SK-N-SH (cell line): ENCODE measurements around the gene ABAT. TPM values are rescaled to one million over a fixed set of nuclear protein-coding genes. Genes with fewer than 3 reads are reported as not detected.
"Not testable (repeated sequence)": the region's sequence is repeated elsewhere in the genome, so short reads cannot be mapped to it uniquely, and the experiment has no call there.

Experiments used
- CTCF ChIA-PET: fragments of 300-600, 350-600 bp; formaldehyde crosslinking; extraction: SDS; loops from one replicate; lab custom pipeline; 2021; lab: Yijun Ruan, JAX
- POLR2A ChIA-PET: fragments of 350-600 bp; sonication (Branson Sonifier 250); formaldehyde crosslinking; extraction: SDS; loops from one replicate; lab custom pipeline; 2020; ENCODE audit warnings: antibody characterized with exemption, inconsistent platforms; lab: Yijun Ruan, JAX
- DNase-seq: peaks from one replicate; pipeline ENCODE4 v3.0.0; 2012
- H2AFZ ChIP-seq: fragments of 200-600 bp; sonication (generic); 2 replicates; pipeline ENCODE4 v1.8.1; 2016; ENCODE audit warnings: antibody characterized with exemption, mild to moderate bottlenecking, low read depth
- H3F3A ChIP-seq: fragments of 200-600 bp; sonication (generic); replicated peaks from 2 replicates; pipeline ENCODE3; 2016; ENCODE audit warnings: antibody characterized with exemption, mild to moderate bottlenecking; ENCODE audit not compliant: insufficient read depth
- H3K27ac ChIP-seq, 2 experiments: fragments of 200-500 bp in 1 of 2; fragments of 200-600 bp in 1 of 2; sonication (Bioruptor generic) in 1 of 2; sonication (generic), shearing (Covaris generic) in 1 of 2; 2 replicates each; pipeline versions ENCODE4 v1.5.1 to v1.6.1; 2014 to 2016; ENCODE audit warnings: low read depth in 2 of 2, inconsistent platforms in 1 of 2, low read length in 1 of 2, mild to moderate bottlenecking in 1 of 2, mixed read lengths in 1 of 2
- H3K27me3 ChIP-seq: fragments of 200-600 bp; sonication (generic), shearing (Covaris generic); 2 replicates; pipeline ENCODE4 v1.6.1; 2016; ENCODE audit warnings: mixed run types; ENCODE audit not compliant: insufficient read depth
- H3K36me3 ChIP-seq, 2 experiments: fragments of 200-500 bp in 1 of 2; fragments of 200-600 bp in 1 of 2; sonication (Bioruptor generic) in 1 of 2; sonication (generic) in 1 of 2; replicated peaks in 1 of 2; 2 replicates each; pipeline versions ENCODE3 to v1.5.1; 2014 to 2016; ENCODE audit warnings: low read length in 1 of 2, mild to moderate bottlenecking in 1 of 2; ENCODE audit not compliant: insufficient read depth in 2 of 2, control insufficient read depth in 1 of 2
- H3K4me1 ChIP-seq, 2 experiments: fragments of 200-500 bp in 1 of 2; fragments of 200-600 bp in 1 of 2; sonication (Bioruptor generic) in 1 of 2; sonication (generic), shearing (Covaris generic) in 1 of 2; 2 replicates each; pipeline versions ENCODE4 v1.5.1 to v1.6.1; 2014 to 2016; ENCODE audit warnings: low read depth in 1 of 2, low read length in 1 of 2, mixed run types in 1 of 2; ENCODE audit not compliant: insufficient read depth in 2 of 2, control insufficient read depth in 1 of 2
- H3K4me2 ChIP-seq: fragments of 200-600 bp; sonication (generic), shearing (Covaris generic); 2 replicates; pipeline ENCODE4 v1.6.1; 2017; ENCODE audit warnings: mixed run types
- H3K4me3 ChIP-seq, 2 experiments: fragments of 200-500 bp in 1 of 2; fragments of 200-600 bp in 1 of 2; sonication (Bioruptor generic) in 1 of 2; sonication (generic), shearing (Covaris generic) in 1 of 2; 2 replicates each; pipeline versions ENCODE4 v1.5.1 to v1.8.1; 2014 to 2016; ENCODE audit warnings: low read depth in 2 of 2, inconsistent platforms in 1 of 2, low read length in 1 of 2, mild to moderate bottlenecking in 1 of 2, mixed read lengths in 1 of 2, moderate library complexity in 1 of 2
- H3K79me2 ChIP-seq: fragments of 200-600 bp; sonication (generic); 2 replicates; pipeline ENCODE4 v1.8.1; 2017; ENCODE audit warnings: mild to moderate bottlenecking; ENCODE audit not compliant: insufficient read depth
- H3K9ac ChIP-seq: fragments of 200-600 bp; sonication (generic); 2 replicates; pipeline ENCODE4 v1.6.1; 2017; ENCODE audit warnings: mixed run types
- H3K9me2 ChIP-seq: fragments of 200-600 bp; sonication (generic); 2 replicates; pipeline ENCODE4 v1.6.1; 2017; ENCODE audit warnings: mixed run types
- H3K9me3 ChIP-seq: fragments of 200-600 bp; sonication (generic); 2 replicates; pipeline ENCODE4 v1.6.1; 2017; ENCODE audit warnings: mixed run types, mild to moderate bottlenecking, moderate library complexity
- H4K20me1 ChIP-seq: fragments of 200-600 bp; sonication (generic); 2 replicates; pipeline ENCODE4 v1.6.1; 2017; ENCODE audit warnings: mild to moderate bottlenecking, mixed run types; ENCODE audit not compliant: insufficient read depth
- ELF1 ChIP-seq: IDR thresholded peaks from 2 replicates; pipeline ENCODE4 v1.4.0; 2012
- FOXM1 ChIP-seq: IDR thresholded peaks from 2 replicates; pipeline ENCODE4 v1.4.0; 2012; ENCODE audit warnings: low read depth, mild to moderate bottlenecking
- GABPA ChIP-seq: IDR thresholded peaks from 2 replicates; pipeline ENCODE4 v1.4.0; 2012; ENCODE audit warnings: low read depth, mild to moderate bottlenecking
- GATA2 ChIP-seq: sonication (generic); formaldehyde crosslinking; IDR thresholded peaks from 2 replicates; pipeline ENCODE4 v1.5.0; 2020; ENCODE audit warnings: mild to moderate bottlenecking, missing genetic modification reagents
- NFIC ChIP-seq: IDR thresholded peaks from 2 replicates; pipeline ENCODE4 v1.4.0; 2012; ENCODE audit warnings: borderline replicate concordance
- NRF1 ChIP-seq: IDR thresholded peaks from 2 replicates; pipeline ENCODE4 v1.6.1; 2012; ENCODE audit warnings: low read depth, mild to moderate bottlenecking, low read length
- POLR2AphosphoS5 ChIP-seq: IDR thresholded peaks from 2 replicates; pipeline ENCODE4 v1.6.1; 2012; ENCODE audit warnings: low read depth, low read length
- RXRA ChIP-seq: IDR thresholded peaks from 2 replicates; pipeline ENCODE4 v1.4.0; 2012; ENCODE audit warnings: low read depth, mild to moderate bottlenecking, borderline replicate concordance
- SIN3A ChIP-seq: IDR thresholded peaks from 2 replicates; pipeline ENCODE4 v1.6.1; 2012; ENCODE audit warnings: low read depth, mild to moderate bottlenecking, low read length, moderate library complexity, borderline replicate concordance
- WGBS: methylation state at CpG from one replicate; pipeline ENCODE4 v1.1.6; 2017; ENCODE audit warnings: low lambda C conversion rate; 5-methylcytosine and 5-hydroxymethylcytosine counted together
- polyA plus RNA-seq, 3 experiments: library from polyadenylated mRNA; depleted of rRNA; stranded (reverse); fragments of >200 nt; gene quantifications; 2 replicates each; pipeline ENCODE4 v1.2.3, GENCODE V29; 2012
- TF ChIP-seq, protein P1 (sequence below): IDR thresholded peaks from 2 replicates; pipeline ENCODE4 v1.4.0; 2012; ENCODE audit warnings: low read depth, borderline replicate concordance
- TF ChIP-seq, protein P2 (sequence below): IDR thresholded peaks from 2 replicates; pipeline ENCODE4 v1.6.1; 2012; ENCODE audit warnings: mild to moderate bottlenecking, low read depth, low read length, moderate library complexity
- TF ChIP-seq, protein P3 (sequence below): fragments of 150-350 bp; IDR thresholded peaks from 2 replicates; pipeline ENCODE4 v1.6.1; 2017; ENCODE audit warnings: antibody characterized with exemption, low read length, low read depth, borderline replicate concordance
- TF ChIP-seq, protein P4 (sequence below): fragments of 150-350 bp; IDR thresholded peaks from 2 replicates; pipeline ENCODE4 v1.6.1; 2016; ENCODE audit warnings: mild to moderate bottlenecking, low read depth, low read length

The ABAT gene
- polyA plus RNA-seq, 1 of the 3 experiments (the other 2 are of a cell fraction) = 4.7 TPM

DNA sequence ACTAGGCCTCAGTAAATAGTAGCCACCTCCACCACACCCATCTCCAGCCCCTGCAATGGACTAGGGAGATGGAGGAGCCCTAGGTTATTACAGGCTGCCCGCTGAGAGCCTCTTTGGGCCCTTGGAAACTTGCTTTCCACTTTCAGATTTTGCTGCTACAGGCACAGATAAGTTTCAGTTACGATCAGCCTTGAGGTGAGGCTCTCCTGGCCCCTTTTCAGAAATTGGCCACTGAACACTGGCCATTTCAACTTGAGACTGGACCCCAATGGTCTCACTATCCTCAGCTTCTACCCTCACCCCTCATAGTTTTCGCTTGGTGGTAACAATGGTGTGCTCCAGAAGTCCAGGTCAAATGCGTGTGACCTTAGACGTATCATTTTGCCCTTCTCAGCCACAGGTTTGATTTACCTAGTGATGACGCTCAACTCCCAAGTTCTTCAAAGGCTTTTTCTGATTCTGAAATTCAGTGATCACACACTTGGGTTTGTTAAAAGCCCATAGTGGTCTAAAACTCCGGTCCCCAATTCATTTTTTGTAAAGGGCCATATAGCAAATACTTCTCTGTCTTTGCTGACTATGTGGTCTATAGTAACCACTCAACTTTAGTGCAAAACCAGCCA is 124.2 kb downstream of the ABAT start:
- no peak overlapping the region for H2AFZ ChIP-seq
- peak overlapping the region; percentile 86 to 94 for H3K4me3 ChIP-seq
- CTCF ChIA-PET = interaction anchor here (1.5 to 2.3 kb wide), 2 partner anchors 70 to 137 kb away, joined by 4 to 11 read pairs; partner anchors contain the start of gene CARHSP1
- peaks cover 87% of the 10 kb centered on the region for H3K79me2 ChIP-seq
- peak overlapping the region; percentile 78 to 88 for H3K27ac ChIP-seq
- H3K9me3 ChIP-seq = no peaks in the 10 kb centered on the region
- H4K20me1 ChIP-seq = peaks cover 37% of the 10 kb centered on the region
- DNase-seq = no peak
- no peaks in the 10 kb centered on the region for H3K9me2 ChIP-seq
- H3K27me3 ChIP-seq = no peaks in the 10 kb centered on the region
- peak overlapping the region; percentile 75 for H3K4me2 ChIP-seq
- H3K9ac ChIP-seq = peak overlapping the region; percentile 95
- POLR2A ChIA-PET = interaction anchor here (0.7 kb wide), 1 partner anchor 101 kb away, joined by 3 read pairs; no protein-coding TSS in a partner anchor
- TF ChIP-seq SIN3A (no peak), RXRA (no peak), NFIC (no peak)
- TF ChIP-seq, protein P1, sequence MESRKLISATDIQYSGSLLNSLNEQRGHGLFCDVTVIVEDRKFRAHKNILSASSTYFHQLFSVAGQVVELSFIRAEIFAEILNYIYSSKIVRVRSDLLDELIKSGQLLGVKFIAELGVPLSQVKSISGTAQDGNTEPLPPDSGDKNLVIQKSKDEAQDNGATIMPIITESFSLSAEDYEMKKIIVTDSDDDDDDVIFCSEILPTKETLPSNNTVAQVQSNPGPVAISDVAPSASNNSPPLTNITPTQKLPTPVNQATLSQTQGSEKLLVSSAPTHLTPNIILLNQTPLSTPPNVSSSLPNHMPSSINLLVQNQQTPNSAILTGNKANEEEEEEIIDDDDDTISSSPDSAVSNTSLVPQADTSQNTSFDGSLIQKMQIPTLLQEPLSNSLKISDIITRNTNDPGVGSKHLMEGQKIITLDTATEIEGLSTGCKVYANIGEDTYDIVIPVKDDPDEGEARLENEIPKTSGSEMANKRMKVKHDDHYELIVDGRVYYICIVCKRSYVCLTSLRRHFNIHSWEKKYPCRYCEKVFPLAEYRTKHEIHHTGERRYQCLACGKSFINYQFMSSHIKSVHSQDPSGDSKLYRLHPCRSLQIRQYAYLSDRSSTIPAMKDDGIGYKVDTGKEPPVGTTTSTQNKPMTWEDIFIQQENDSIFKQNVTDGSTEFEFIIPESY = no peak
- 37% methylated on average over 7 of the region's 7 CpGs for WGBS
- H3K4me1 ChIP-seq = peaks cover 0 to 27% of the 10 kb centered on the region in 2 experiments
- H3K36me3 ChIP-seq = peaks cover 32 to 38% of the 10 kb centered on the region in 2 experiments
- no peaks in the 10 kb centered on the region for H3F3A ChIP-seq

DNA sequence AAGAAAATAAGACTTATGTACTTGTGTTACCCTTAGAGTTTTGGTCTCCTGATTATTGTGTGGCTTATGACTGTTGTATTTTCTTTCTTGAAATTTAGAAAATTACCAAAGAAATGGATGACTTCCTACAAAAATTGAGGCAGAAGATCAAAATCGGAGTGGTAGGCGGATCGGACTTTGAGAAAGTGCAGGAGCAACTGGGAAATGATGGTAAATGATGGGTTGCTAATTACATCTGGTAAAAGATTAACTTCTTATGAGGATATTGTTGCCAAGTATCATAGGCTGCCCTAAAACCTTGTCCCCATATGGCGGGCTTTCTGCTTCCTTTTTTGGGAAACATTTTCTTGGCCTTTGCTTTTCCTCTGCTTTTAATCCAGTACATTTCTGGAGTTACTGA is 127.3 kb downstream of the ABAT start:
- H3K9me2 ChIP-seq = no peaks in the 10 kb centered on the region
- POLR2A ChIA-PET = interaction anchor here (1.3 kb wide), 1 partner anchor 9 kb away, joined by 3 read pairs; no protein-coding TSS in a partner anchor
- TF ChIP-seq POLR2AphosphoS5 = no peak
- TF ChIP-seq NRF1 = no peak
- TF ChIP-seq, protein P2, sequence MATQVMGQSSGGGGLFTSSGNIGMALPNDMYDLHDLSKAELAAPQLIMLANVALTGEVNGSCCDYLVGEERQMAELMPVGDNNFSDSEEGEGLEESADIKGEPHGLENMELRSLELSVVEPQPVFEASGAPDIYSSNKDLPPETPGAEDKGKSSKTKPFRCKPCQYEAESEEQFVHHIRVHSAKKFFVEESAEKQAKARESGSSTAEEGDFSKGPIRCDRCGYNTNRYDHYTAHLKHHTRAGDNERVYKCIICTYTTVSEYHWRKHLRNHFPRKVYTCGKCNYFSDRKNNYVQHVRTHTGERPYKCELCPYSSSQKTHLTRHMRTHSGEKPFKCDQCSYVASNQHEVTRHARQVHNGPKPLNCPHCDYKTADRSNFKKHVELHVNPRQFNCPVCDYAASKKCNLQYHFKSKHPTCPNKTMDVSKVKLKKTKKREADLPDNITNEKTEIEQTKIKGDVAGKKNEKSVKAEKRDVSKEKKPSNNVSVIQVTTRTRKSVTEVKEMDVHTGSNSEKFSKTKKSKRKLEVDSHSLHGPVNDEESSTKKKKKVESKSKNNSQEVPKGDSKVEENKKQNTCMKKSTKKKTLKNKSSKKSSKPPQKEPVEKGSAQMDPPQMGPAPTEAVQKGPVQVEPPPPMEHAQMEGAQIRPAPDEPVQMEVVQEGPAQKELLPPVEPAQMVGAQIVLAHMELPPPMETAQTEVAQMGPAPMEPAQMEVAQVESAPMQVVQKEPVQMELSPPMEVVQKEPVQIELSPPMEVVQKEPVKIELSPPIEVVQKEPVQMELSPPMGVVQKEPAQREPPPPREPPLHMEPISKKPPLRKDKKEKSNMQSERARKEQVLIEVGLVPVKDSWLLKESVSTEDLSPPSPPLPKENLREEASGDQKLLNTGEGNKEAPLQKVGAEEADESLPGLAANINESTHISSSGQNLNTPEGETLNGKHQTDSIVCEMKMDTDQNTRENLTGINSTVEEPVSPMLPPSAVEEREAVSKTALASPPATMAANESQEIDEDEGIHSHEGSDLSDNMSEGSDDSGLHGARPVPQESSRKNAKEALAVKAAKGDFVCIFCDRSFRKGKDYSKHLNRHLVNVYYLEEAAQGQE = no peak
- TF ChIP-seq NFIC = no peak
- TF ChIP-seq FOXM1 = no peak
- TF ChIP-seq SIN3A = no peak
- TF ChIP-seq, protein P3, sequence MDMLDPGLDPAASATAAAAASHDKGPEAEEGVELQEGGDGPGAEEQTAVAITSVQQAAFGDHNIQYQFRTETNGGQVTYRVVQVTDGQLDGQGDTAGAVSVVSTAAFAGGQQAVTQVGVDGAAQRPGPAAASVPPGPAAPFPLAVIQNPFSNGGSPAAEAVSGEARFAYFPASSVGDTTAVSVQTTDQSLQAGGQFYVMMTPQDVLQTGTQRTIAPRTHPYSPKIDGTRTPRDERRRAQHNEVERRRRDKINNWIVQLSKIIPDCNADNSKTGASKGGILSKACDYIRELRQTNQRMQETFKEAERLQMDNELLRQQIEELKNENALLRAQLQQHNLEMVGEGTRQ = no peak
- TF ChIP-seq, protein P4, sequence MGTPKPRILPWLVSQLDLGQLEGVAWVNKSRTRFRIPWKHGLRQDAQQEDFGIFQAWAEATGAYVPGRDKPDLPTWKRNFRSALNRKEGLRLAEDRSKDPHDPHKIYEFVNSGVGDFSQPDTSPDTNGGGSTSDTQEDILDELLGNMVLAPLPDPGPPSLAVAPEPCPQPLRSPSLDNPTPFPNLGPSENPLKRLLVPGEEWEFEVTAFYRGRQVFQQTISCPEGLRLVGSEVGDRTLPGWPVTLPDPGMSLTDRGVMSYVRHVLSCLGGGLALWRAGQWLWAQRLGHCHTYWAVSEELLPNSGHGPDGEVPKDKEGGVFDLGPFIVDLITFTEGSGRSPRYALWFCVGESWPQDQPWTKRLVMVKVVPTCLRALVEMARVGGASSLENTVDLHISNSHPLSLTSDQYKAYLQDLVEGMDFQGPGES = no peak
- TF ChIP-seq ELF1 = no peak
- TF ChIP-seq GABPA = no peak
- TF ChIP-seq GATA2 = no peak
- peaks cover 42 to 69% of the 10 kb centered on the region in 2 experiments for H3K36me3 ChIP-seq
- H3F3A ChIP-seq = no peaks in the 10 kb centered on the region
- H3K4me2 ChIP-seq = no peak overlapping the region
- no peak for DNase-seq
- peaks cover 98% of the 10 kb centered on the region for H3K79me2 ChIP-seq
- no peak overlapping the region for H3K27ac ChIP-seq
- peaks cover 55% of the 10 kb centered on the region for H4K20me1 ChIP-seq
- no peak overlapping the region for H3K9ac ChIP-seq
- peaks cover 0 to 22% of the 10 kb centered on the region in 2 experiments for H3K4me1 ChIP-seq
- H2AFZ ChIP-seq = no peak overlapping the region
- H3K27me3 ChIP-seq = no peaks in the 10 kb centered on the region
- WGBS = 95% methylated on average over 4 of the region's 4 CpGs
- CTCF ChIA-PET = interaction anchor here (0.6 to 1.6 kb wide), 3 partner anchors 9 to 63 kb away, joined by 4 to 6 read pairs (median 4); no protein-coding TSS in a partner anchor
- no peak overlapping the region for H3K4me3 ChIP-seq
- H3K9me3 ChIP-seq = no peaks in the 10 kb centered on the region

DNA sequence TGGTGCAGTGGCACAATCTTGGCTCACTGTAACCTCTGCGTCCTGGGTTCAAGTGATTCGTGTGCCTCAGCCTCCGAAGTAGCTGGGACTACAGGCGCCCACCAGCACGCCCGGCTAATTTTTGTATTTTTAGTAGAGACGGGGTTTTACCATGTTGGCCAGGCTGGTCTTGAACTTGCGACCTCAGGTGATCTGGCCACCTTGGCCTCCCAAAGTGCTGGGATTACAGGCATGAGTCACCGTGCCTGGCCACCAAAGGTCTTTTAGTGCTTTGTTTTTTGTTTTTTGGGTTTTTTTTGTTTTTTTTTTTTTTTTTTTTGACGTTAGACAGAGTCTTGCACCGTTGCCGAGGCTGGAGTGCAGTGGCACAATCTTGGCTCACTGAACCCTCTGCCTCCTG is 129.3 kb downstream of the ABAT start:
- CTCF ChIA-PET = interaction anchor here (1.0 to 1.2 kb wide), 2 partner anchors 76 to 205 kb away, joined by 3 to 5 read pairs; no protein-coding TSS in a partner anchor
- not testable (repeated sequence) for H3K9ac ChIP-seq, H3K9me3 ChIP-seq, H3K27me3 ChIP-seq, H3K4me3 ChIP-seq, H3K9me2 ChIP-seq, H3K27ac ChIP-seq, DNase-seq, H3F3A ChIP-seq, H3K4me2 ChIP-seq, H2AFZ ChIP-seq
- H3K4me1 ChIP-seq = peaks cover 0 to 27% of the 10 kb centered on the region in 2 experiments
- H4K20me1 ChIP-seq = peaks cover 59% of the 10 kb centered on the region
- peaks cover 100% of the 10 kb centered on the region for H3K79me2 ChIP-seq
- POLR2A ChIA-PET = interaction anchor here (0.9 kb wide), 1 partner anchor 59 kb away, joined by 6 read pairs; no protein-coding TSS in a partner anchor
- peaks cover 56 to 85% of the 10 kb centered on the region in 2 experiments for H3K36me3 ChIP-seq
- 94% methylated on average over 12 of the region's 12 CpGs for WGBS
